Fibroblast of skin of back (primary cell): ENCODE results near the gene CENPC.
"Not testable (repeated sequence)": the region's sequence is repeated elsewhere in the genome, so short reads cannot be mapped to it uniquely, and the experiment has no call there.

ENCODE experiments used
- DNase-seq: peaks from one replicate; pipeline ENCODE4 v3.0.0-alpha.2; 2013

The CENPC gene

DNA sequence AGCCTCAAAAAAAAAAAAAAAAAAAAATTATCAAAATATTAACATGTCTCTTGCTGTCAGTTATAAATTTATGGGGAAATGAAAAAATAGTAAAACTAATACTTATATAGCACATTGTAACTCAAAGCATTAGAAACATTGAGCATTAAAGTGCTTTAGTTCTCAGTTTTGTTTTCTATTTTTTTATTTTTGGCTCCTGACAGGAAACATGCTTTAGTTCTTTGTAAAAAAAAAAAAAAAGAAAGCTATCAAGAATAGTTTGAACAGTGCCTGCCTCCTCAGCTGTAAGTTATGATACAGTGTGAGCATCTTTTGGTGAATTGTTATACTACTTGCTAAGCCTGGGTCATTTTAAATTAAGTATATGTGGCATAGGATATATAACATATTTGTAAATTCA is 5.1 kb upstream of the CENPC start:
- no peak for DNase-seq

GRCh38 chr4:67549123-67549522 is 3.8 kb upstream of the CENPC start:
- no peak for DNase-seq

GRCh38 chr4:67546971-67547370 is 1.7 kb upstream of the CENPC start:
- no peak for DNase-seq

DNA sequence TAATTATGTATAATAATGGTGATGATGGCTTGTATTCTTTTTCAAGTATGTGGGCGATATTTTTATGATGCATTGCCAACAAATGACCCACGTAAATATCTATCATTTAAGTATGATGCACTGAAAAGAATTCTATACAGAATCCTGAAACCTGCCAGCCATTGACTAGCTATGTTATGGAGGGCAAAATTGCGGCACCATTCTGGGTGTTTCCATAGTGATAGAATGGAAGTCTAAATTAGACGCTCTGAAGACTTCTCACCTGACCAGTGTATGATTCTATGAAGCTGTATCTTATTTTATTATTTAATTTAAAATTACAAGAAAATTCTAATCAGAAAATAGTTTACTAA is 677 bp upstream of the CENPC start:
- DNase-seq, result no peak

GRCh38 chr4:67542076-67542475 is 3.2 kb downstream of the CENPC start:
- no peak for DNase-seq

- no peak for DNase-seq
Observed at GRCh38 chr4:67539830-67540229, 5.5 kb downstream of the CENPC start.

- DNase-seq, result no peak
Observed at GRCh38 chr4:67535280-67535840, 9.9 kb downstream of the CENPC start.

- no peak for DNase-seq
Observed at GRCh38 chr4:67533112-67533511, 12.2 kb downstream of the CENPC start.

GRCh38 chr4:67532397-67532796 is 12.9 kb downstream of the CENPC start:
- DNase-seq, result not testable (repeated sequence)

DNA sequence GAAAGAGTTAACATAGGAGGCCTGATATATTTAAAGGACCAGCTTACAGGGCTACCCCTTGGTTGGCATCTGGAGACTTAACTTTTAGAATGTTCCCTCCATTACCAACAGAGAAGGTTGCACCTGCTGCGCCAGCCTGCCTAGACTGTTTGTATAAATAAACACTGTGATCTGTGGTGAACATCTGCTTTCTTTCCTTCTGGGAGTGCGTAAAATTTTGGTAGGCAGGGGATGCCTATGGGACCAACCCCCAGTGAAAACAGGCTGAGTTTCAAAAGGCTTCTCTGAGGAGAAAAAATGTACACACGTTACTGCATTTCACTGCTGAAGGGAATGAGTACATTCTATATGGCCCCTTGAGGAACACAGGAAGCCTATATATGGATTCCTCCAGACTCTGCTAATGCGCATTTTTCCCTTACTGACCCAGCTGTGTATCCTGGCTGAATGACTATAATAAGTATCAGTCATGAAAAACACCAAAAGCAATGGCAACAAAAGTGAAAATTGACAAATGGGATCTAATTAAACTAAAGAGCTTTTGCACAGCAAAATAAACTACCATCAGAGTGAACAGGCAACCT is 13.8 kb downstream of the CENPC start:
- DNase-seq, result peak; percentile 11

GRCh38 chr4:67524140-67524539 is 21.2 kb downstream of the CENPC start:
- DNase-seq, result not testable (repeated sequence)

- DNase-seq, result peak; percentile 35
Observed at GRCh38 chr4:67522851-67523671, 22.2 kb downstream of the CENPC start.

DNA sequence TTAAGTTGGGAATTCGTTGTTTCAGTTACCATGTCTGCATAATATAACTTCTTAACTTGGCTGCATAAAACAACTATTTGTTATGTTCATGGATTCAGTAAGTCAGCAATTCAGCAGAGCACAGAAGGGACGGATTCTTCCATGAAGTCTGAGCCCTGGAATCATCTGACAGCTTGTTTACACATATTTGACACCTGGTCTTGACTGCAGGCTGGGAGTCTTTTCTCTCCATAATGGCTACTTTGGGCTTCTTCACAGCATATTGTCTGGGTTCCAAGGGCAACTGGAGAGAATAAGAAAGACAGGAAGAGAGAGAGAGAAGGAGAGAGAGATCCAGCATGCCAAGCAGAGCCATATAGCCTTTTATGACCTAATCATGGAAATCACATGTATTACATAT is 23.1 kb downstream of the CENPC start:
- no peak for DNase-seq

DNA sequence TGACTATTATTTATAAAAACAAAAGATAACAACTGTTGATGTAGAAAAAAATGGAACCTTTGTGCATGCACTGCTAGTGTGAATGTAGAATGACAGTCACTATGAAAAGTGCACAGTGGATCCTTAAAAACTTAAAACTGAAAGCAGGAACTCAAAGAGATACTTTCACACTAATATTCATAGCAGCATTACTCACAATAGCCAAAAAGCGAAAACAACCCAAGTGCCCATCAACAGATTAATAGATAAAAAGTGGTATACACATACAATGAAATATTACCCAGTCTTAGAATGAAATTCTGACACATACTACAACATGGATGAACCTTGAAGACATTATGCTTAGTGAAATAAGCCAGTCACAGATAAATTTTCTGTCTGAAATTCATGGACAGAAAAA is 23.8 kb downstream of the CENPC start:
- DNase-seq, result no peak

- DNase-seq, result no peak
Observed at GRCh38 chr4:67520141-67520540, 25.2 kb downstream of the CENPC start.

- no peak for DNase-seq
Observed at GRCh38 chr4:67512501-67512900, 32.8 kb downstream of the CENPC start.

DNA sequence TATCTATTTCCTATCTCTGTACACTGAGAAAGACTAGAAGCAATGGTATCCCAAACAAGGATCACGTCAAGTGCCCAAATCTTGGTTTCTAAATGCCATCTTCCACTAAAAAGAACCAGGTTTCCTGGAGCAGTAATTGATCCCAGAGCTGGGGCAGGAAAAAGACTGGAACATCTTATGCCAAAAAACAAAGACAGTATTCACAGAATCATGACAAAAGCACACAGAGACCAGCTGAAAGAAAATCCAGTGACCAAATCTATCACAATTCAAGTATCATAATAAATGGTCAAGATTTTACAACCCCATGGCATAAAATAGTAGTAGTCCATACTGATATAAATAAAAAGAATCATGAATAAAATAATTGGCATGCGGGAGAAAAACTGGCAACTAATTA is 44.9 kb downstream of the CENPC start:
- DNase-seq, result no peak

DNA sequence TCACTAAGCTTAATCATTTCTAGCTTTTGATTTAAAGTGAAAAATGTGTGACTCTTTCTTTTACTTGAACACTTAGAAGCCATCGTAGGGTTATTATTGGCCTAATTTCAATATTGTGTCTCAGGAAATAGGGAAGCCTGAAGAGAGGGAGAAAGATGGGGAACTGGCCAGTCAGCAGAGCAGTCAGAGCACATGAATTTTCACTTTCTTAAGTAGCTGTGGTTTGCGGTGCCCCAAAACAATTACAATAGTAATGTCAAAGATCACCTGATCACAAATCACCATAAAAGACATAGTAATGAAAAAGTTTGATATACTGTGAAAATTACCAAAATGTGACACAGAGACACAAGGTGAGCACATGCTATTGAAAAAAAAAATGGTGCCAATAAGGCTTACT is 45.5 kb downstream of the CENPC start:
- DNase-seq, result no peak

DNA sequence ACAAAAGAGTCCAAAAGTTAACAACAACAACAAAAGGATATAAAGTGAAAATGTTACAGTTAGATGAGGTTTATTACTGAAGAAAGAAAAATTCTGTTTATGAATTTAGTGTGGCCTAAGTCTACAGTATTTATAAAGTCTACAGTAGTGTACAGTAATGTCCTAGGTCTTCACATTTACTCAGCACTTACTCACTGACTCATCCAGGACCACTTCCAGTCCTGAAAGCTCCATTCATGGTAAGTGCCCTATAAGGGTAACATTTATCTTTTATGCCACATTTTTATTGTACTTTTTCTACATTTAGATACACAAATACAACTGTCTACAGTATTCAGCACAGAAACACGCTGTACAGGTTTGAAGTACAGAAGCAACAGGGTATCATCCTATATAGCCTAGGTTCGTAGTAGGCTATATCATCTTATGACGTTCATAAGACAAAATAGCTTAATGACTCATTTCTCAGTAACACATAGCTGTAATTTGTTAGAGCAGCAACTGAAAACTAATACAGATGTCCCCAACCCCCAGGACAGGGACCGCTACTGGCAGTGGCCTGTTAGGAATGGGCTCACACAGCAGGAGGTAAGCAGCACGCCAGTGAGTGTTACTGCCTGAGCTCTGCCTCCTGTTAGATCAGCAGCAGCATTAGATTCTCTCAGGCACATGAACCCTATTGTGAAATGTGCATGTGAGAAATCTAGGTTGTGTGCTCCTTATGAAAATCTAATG is 61.3 kb downstream of the CENPC start:
- peak; percentile 94 for DNase-seq

DNA sequence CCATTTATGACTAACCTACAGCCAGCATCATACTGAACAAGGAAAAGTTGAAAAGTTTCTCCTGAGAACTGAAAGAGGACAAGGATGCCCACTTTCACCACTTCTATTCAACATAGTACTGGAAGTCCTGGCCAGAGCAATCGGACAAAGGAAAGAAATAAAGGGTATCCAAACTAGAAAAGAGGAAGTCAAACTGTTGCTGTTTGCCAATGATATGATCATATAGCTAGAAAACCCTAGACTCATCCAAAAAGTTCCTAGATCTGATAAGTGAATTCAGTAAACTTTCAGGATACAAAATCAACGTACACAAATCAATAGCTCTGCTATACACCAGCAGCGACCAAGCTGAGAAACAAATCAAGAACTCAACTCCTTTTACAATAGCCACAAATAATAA is 64.5 kb downstream of the CENPC start:
- DNase-seq, result no peak

- DNase-seq, result no peak
Observed at GRCh38 chr4:67475155-67475554, 70.1 kb downstream of the CENPC start.

DNA sequence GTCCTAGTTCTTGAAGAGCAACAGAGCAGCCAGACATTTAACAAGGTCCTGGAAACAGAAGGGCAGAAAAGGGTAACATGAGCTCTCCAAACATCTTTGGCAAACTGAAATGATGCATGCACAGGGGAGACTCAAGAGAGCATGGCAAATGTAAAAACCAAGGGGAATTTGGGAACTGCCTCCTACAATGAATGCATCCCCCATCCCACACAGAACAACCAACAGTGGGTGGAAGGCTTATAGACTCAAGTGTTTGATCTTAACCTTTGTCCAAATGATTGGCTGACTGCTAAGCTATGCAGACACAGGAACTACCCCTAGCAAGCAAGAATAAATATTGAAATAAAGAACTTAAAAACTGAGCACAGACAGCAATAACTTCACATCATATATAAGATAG is 74.4 kb downstream of the CENPC start:
- no peak for DNase-seq

GRCh38 chr4:67468830-67469229 is 76.5 kb downstream of the CENPC start:
- no peak for DNase-seq

- no peak for DNase-seq
Observed at GRCh38 chr4:67466751-67467150, 78.6 kb downstream of the CENPC start.
